NCI-H345 treated with DMSO at 0.1 percent for 48 hours (cell line): ENCODE results near the gene VEZT.
"Not testable (repeated sequence)": the region's sequence is repeated elsewhere in the genome, so short reads cannot be mapped to it uniquely, and the experiment has no call there.

ENCODE experiments used
- DNase-seq: peaks from one replicate; lab custom pipeline; 2025; ENCODE audit not compliant: unreplicated experiment; lab: John Stamatoyannopoulos, UW

VEZT gene

GRCh38 chr12:95253386-95253785 is 35.8 kb downstream of the VEZT start:
- no peak for DNase-seq

- no peak for DNase-seq
Measured at GRCh38 chr12:95257541-95257940, 39.9 kb downstream of the VEZT start.

DNA sequence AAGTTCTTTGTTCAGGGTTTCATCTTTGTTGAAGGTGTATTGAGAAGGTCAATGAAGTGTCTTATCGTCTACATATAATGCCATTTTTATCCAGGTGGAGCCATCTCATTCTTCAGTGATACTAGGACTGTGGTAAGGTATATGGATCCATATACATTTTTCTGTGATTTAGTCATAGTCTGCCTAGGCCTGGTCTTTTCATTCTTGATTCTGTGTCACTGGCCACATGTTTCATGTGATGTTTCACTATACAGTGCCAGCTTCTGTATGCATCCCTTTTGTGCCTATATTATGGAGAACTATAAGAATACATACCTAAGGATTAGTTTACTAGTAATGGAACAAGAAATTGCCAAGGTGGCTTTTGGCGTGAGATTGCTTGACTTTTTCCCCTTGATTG is 40.5 kb downstream of the VEZT start:
- DNase-seq: no peak

- DNase-seq: no peak
Measured at GRCh38 chr12:95258803-95259202, 41.2 kb downstream of the VEZT start.

GRCh38 chr12:95259368-95259767 is 41.8 kb downstream of the VEZT start:
- DNase-seq: no peak

DNA sequence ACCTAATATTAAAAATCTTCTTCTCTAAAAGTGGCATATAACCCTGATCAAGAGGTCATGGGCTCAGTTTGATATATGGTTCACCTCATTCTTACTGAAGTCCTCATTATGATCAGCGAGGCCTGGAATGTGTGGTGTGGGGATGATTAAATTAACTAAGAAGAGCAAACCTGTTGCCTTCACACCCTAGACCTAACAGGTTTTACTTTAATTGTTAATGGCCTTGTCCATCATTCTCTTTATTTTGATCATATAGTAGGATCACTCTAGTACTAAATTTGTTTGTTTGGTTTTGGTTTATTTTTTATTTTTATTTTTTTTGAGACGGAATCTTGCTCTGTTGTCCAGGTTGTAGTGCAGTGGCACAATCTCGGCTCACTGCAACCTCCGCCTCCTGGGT is 43.5 kb downstream of the VEZT start:
- DNase-seq: no peak

GRCh38 chr12:95262808-95263207 is 45.2 kb downstream of the VEZT start:
- no peak for DNase-seq

GRCh38 chr12:95265765-95266164 is 48.2 kb downstream of the VEZT start:
- DNase-seq: no peak

DNA sequence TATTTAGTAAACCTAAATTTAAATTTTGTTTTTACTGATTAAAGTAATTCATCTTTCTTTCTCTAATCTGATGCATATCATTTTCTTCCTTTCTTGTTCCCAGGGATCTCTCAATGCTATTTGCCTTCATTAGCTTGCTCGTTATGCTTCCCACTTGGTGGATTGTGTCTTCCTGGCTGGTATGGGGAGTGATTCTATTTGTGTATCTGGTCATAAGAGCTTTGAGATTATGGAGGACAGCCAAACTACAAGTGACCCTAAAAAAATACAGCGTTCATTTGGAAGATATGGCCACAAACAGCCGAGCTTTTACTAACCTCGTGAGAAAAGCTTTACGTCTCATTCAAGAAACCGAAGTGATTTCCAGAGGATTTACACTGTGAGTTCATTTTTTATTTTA is 48.6 kb downstream of the VEZT start:
- no peak for DNase-seq

GRCh38 chr12:95269892-95270291 is 52.3 kb downstream of the VEZT start:
- no peak for DNase-seq

DNA sequence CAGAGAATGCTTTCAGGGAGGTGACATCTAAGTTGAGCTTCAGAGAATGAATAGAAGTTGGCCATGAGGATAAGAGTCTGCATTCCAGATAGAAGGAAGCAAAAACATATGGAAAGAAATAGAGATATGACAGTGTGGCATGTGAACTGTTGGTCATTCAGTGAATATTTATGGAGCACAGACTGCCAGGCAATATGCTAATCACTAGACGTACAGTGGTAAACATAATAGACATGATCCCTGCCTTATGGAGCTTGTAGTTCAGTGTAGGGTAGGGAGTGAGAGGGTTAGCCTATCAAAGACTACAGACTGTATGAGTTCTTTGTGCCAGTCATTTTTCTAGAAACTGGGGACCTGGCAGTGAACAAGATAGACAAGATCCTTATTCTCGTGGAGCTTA is 53.9 kb downstream of the VEZT start:
- DNase-seq: no peak

- no peak for DNase-seq
Measured at GRCh38 chr12:95277139-95277538, 59.5 kb downstream of the VEZT start.

DNA sequence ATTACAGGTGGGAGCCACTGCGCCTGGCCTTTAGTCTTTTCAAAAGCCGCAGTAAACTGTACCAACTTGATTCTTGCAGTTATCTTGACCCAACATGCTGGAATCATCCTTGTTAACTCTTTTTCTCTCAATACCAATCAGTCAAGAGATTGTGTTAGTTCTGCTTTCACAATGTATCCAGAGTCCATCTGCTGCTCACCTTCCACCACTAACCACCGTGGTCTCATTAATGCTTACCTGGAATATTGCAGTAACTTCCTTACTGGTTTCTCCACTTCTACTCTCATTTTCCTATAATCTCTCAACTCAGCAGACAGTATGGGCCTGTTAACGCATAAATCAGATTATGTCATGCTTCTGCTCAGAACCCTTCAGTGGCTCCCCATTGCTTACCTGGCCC is 62.2 kb downstream of the VEZT start:
- no peak for DNase-seq

- no peak for DNase-seq
Measured at GRCh38 chr12:95282266-95282665, 64.7 kb downstream of the VEZT start.

GRCh38 chr12:95283371-95283770 is 65.8 kb downstream of the VEZT start:
- no peak for DNase-seq

GRCh38 chr12:95286713-95287112 is 69.1 kb downstream of the VEZT start:
- no peak for DNase-seq

DNA sequence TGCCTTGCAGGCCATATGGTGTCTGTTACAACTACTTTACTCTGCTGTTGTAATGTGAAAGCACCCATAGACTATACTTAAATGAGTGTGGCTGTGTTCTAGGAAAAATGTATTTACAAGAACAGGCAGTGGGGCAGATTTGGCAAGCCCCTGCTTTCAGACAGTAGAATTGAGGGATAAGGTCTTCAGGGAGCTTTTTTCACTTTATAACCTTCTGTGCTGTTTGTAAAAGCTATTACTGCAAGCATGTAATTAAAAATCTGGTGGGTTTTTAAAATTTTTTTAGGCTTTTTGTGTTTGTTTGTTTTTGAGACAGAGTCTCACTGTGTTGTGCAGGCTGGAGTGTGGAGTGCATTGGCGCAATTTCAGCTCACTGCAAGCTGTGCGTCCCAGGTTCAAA is 73.9 kb downstream of the VEZT start:
- no peak for DNase-seq

GRCh38 chr12:95298916-95299315 is 81.3 kb downstream of the VEZT start:
- DNase-seq: no peak

- DNase-seq: no peak
Measured at GRCh38 chr12:95300286-95300685, 82.7 kb downstream of the VEZT start.

DNA sequence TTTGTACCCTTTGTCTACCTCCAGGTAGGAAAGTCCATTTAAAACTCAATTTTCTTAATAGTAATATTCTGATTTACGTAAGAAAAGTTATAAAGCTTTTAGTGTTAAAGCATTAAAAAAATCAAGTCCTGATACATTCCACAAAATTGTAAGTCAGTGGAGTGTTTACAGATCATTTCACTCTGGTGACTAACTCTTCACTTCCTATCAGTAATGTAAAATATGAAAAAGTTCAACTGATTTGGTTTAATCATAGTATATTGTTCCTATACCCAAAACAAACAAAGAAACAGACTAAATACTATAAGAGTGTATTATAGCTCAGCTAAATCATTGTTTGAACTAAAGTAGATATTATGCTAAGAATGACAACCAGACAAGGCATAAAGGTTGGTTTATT is 85.9 kb downstream of the VEZT start:
- DNase-seq: no peak

- DNase-seq: no peak
Measured at GRCh38 chr12:95304673-95305198, 87.1 kb downstream of the VEZT start.

DNA sequence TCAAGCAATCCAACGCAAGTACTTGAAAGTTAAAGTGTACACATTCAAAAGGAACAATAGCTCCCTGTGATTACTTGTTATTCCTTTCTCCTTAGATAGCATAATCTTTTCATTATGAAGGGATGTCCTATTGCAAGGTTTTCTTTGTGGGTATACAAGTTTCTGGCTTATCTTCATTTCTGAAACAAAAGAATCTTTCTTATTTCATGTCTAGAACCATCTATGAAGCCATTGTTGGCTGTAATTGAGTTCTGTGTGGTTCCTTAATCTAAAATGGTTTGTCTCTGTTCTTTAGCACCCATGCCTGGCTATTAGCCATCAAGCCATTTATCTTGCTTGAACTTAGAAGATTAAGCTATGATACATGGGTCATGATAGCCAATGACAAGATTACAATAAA is 95.0 kb downstream of the VEZT start:
- no peak for DNase-seq

DNA sequence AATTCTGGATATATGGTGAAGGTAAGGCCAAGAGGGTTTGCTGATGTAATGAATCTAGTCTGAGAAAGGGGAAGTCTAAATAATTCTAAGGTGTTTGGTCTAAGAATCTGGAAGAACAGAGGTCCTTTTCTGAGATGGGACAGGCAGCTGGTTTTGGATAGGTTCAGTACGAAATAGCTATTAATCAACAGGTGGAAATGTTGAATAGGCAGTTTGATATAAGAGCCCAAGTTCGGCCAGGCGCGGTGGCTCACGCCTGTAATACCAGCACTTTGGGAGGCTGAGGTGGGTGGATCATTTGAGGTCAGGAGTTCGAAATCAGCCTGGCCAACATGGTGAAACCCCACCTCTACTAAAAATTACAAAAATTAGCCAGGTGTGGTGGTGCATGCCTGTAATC is 97.1 kb downstream of the VEZT start:
- not testable (repeated sequence) for DNase-seq

GRCh38 chr12:95316798-95317197 is 99.2 kb downstream of the VEZT start:
- no peak for DNase-seq
